ENCODE data around the gene TMEM256. TPM values are rescaled to one million over a fixed set of nuclear protein-coding genes. Genes with fewer than 3 reads are reported as not detected.

TMEM256 gene
- total and polyA plus RNA-seq, 9 of the 15 experiments (the other 6 are each of a cell fraction or from before 2014, with no cell fraction given): 43.4 to 177 (median 68.5) TPM

DNA sequence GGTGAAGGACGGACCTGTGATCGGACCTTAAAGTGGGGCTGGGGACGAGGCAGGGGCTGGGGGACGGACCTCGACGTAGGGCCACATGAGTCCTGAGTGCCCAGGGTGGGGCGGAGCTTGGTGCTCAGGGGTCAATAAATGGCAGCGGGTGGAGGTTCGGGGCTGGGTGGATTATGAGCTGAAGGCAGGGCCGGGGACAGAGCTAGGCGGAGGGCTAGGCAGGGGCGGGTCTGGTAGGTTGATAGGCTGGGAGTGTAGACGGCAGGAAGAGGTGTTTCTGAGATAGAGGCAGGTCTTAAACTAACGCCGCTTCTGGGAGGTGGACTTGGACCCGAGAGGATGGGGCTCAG lies 41.7 kb upstream of the TMEM256 start (continued):
- TF ChIP-seq KDM4B (IDR thresholded peaks at IDR 0.05; ENCODE audit: borderline replicate concordance in 2 of 2, low read depth in 1 of 2) (no peak; a peak in 1 of 4 replicates), NCOA6 (IDR thresholded peaks at IDR 0.05) (peak; percentile 69), ZNF277 (CRISPR knock-in tag; IDR thresholded peaks at IDR 0.05; ENCODE audit: borderline replicate concordance) (no peak), CAMTA2 (CRISPR knock-in tag; conservative IDR thresholded peaks at IDR 0.05) (no peak), BRF1 (IDR thresholded peaks at IDR 0.05; ENCODE audit: borderline replicate concordance, extremely low read depth, insufficient read length) (no peak), FOXK1 (CRISPR knock-in tag; IDR thresholded peaks at IDR 0.05; ENCODE audit: borderline replicate concordance) (no peak), CXXC5 (CRISPR knock-in tag; IDR thresholded peaks at IDR 0.05) (no peak), EP400 (IDR thresholded peaks at IDR 0.05) (peak; percentile 22; the same call in 1 of the 2 replicates), ZNF24 (IDR thresholded peaks at IDR 0.05) (0 out of 2 replicates have a peak, but pooled peaks have one; percentile 11), ZNF76 (CRISPR knock-in tag; IDR thresholded peaks at IDR 0.05; ENCODE audit: borderline replicate concordance) (no peak), DNMT1 (IDR thresholded peaks at IDR 0.05) (no peak), ZNF124 (CRISPR knock-in tag; IDR thresholded peaks at IDR 0.05) (no peak), ZBTB5 (IDR thresholded peaks at IDR 0.05) (no peak), ZNF232 (CRISPR knock-in tag; IDR thresholded peaks at IDR 0.05) (no peak), PYGO2 (tag; IDR thresholded peaks at IDR 0.05) (no peak), ADNP (tag; IDR thresholded peaks at IDR 0.05) (no peak), SMAD2 (IDR thresholded peaks at IDR 0.05; ENCODE audit: low read depth, low read length) (no peak)
- TF ChIP-seq, protein P1, sequence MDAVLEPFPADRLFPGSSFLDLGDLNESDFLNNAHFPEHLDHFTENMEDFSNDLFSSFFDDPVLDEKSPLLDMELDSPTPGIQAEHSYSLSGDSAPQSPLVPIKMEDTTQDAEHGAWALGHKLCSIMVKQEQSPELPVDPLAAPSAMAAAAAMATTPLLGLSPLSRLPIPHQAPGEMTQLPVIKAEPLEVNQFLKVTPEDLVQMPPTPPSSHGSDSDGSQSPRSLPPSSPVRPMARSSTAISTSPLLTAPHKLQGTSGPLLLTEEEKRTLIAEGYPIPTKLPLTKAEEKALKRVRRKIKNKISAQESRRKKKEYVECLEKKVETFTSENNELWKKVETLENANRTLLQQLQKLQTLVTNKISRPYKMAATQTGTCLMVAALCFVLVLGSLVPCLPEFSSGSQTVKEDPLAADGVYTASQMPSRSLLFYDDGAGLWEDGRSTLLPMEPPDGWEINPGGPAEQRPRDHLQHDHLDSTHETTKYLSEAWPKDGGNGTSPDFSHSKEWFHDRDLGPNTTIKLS (IDR thresholded peaks at IDR 0.05; ENCODE audit: borderline replicate concordance, low read depth): no peak
- TF ChIP-seq, protein P2, sequence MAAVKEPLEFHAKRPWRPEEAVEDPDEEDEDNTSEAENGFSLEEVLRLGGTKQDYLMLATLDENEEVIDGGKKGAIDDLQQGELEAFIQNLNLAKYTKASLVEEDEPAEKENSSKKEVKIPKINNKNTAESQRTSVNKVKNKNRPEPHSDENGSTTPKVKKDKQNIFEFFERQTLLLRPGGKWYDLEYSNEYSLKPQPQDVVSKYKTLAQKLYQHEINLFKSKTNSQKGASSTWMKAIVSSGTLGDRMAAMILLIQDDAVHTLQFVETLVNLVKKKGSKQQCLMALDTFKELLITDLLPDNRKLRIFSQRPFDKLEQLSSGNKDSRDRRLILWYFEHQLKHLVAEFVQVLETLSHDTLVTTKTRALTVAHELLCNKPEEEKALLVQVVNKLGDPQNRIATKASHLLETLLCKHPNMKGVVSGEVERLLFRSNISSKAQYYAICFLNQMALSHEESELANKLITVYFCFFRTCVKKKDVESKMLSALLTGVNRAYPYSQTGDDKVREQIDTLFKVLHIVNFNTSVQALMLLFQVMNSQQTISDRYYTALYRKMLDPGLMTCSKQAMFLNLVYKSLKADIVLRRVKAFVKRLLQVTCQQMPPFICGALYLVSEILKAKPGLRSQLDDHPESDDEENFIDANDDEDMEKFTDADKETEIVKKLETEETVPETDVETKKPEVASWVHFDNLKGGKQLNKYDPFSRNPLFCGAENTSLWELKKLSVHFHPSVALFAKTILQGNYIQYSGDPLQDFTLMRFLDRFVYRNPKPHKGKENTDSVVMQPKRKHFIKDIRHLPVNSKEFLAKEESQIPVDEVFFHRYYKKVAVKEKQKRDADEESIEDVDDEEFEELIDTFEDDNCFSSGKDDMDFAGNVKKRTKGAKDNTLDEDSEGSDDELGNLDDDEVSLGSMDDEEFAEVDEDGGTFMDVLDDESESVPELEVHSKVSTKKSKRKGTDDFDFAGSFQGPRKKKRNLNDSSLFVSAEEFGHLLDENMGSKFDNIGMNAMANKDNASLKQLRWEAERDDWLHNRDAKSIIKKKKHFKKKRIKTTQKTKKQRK (IDR thresholded peaks at IDR 0.05; ENCODE audit: borderline replicate concordance, low read depth, low read length): no peak
- TF ChIP-seq, protein P3, sequence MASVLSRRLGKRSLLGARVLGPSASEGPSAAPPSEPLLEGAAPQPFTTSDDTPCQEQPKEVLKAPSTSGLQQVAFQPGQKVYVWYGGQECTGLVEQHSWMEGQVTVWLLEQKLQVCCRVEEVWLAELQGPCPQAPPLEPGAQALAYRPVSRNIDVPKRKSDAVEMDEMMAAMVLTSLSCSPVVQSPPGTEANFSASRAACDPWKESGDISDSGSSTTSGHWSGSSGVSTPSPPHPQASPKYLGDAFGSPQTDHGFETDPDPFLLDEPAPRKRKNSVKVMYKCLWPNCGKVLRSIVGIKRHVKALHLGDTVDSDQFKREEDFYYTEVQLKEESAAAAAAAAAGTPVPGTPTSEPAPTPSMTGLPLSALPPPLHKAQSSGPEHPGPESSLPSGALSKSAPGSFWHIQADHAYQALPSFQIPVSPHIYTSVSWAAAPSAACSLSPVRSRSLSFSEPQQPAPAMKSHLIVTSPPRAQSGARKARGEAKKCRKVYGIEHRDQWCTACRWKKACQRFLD (CRISPR knock-in tag; IDR thresholded peaks at IDR 0.05): no peak
